NT2/D1 (cell line): ENCODE measurements around the gene SH3BGRL.

Experiments
- YY1 ChIP-seq: IDR thresholded peaks from 2 replicates; pipeline ENCODE4 v1.6.1; 2011; ENCODE audit not compliant: insufficient read length, insufficient read depth
- ZNF274 ChIP-seq: IDR thresholded peaks from 2 replicates; pipeline ENCODE4 v1.6.1; 2011; ENCODE audit warnings: mild to moderate bottlenecking, low read depth, low read length

DNA sequence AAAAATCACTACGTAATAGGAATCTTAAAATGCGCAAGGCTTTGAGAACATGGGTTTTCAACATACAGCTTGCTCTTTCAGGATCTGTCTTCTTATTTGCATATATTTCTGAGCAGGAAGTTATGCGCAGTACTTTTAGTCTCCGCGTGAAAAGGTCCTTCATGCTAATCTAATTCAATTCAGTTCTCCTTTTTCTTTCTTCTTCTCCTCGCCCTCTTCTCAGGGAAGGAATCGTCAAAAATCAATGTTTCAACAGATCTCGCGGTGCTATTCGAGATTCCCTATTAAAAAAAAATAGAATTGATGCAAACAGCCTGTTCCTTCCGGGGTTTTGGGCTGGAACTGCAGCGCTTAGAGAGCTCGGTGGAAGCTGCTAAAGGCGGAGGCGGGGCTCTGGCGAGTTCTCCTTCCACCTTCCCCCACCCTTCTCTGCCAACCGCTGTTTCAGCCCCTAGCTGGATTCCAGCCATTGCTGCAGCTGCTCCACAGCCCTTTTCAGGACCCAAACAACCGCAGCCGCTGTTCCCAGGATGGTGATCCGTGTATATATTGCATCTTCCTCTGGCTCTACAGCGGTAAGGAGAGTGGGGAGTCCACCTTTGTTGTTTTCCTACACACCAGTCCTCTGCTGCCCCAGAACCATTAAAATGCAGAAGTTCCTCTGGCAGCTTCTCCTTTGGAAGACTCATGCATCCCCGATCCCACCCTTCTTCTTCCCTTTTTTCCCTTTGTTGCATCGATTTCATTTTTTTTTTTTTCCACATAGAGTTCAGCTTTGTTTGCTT, at the start of gene SH3BGRL, which contains the start of gene HMGN5:
- TF ChIP-seq YY1 (no peak), ZNF274 (no peak)
